HG03108 (cell line): ENCODE measurements around the gene ARHGEF6.
"Not testable (repeated sequence)": the region's sequence is repeated elsewhere in the genome, so short reads cannot be mapped to it uniquely, and the experiment has no call there.

Source experiments
- ATAC-seq: cut with Tn5 transposase; IDR thresholded peaks from one replicate; pipeline ENCODE4 v1.9.1; 2021; ENCODE audit warnings: moderate library complexity; ENCODE audit not compliant: unreplicated experiment

Gene ARHGEF6, protein sequence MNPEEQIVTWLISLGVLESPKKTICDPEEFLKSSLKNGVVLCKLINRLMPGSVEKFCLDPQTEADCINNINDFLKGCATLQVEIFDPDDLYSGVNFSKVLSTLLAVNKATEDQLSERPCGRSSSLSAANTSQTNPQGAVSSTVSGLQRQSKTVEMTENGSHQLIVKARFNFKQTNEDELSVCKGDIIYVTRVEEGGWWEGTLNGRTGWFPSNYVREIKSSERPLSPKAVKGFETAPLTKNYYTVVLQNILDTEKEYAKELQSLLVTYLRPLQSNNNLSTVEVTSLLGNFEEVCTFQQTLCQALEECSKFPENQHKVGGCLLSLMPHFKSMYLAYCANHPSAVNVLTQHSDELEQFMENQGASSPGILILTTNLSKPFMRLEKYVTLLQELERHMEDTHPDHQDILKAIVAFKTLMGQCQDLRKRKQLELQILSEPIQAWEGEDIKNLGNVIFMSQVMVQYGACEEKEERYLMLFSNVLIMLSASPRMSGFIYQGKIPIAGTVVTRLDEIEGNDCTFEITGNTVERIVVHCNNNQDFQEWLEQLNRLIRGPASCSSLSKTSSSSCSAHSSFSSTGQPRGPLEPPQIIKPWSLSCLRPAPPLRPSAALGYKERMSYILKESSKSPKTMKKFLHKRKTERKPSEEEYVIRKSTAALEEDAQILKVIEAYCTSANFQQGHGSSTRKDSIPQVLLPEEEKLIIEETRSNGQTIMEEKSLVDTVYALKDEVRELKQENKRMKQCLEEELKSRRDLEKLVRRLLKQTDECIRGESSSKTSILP

DNA sequence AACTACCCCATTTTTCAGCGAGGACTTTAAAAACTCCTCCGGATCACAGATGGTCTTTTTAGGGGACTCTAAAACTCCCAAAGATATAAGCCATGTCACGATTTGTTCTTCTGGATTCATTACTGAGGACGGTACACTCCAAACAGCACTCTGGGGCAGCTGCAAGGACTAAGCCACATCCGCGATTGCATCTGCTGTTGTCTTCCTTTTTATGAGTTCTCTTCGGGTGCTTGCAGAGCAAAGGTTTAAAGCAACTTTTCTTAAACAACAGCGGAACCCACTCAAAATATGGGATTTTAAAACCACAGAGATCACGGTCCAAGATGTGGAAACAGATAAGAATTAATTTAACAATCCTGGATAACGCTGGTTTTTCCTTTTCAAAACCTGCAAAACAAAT lies at the start of gene ARHGEF6:
ARHGEF6 (minus strand) TSS at position 170 of the 400 bp plus-strand sequence; CDS start at position 120, 50 bp downstream.
- ATAC-seq = no peak

DNA sequence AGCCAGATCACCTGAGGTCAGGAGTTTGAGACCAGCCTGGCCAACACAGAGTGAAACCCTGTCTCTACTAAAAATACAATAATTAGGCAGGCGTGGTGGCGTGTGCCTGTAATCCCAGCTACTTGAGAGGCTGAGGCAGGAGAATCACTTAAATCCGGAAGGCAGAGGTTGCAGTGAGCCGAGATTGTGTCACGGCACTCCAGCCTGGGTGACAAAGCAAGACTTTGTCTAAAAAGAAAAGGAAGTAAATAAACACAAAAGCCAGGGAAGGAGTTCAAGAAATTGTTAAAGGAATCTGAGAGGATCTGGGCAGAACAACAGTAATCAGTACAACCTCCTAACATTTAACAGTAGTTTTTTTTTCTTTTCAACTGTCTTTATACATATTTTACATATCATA lies 48.7 kb upstream of the ARHGEF6 start:
- ATAC-seq = no peak

DNA sequence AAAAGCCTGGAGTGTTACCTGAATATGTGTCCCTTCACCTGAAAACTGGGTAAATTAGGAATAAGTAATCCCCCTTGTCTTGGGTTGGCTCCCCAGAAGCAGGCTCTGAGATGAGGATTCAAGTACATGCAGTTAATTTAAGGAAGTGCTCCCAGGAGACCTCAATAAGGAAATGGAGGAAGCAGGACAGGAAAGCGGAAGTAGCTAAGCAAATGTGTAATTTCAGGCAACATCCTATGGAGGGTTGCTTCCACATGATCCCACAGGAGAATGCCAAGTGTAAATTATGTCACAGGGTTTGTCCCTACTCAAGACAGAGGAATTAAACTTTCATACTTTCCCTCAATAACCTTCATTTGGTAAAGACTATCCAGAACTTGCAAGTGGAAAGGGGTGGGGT lies 48.1 kb upstream of the ARHGEF6 start:
- no peak for ATAC-seq

DNA sequence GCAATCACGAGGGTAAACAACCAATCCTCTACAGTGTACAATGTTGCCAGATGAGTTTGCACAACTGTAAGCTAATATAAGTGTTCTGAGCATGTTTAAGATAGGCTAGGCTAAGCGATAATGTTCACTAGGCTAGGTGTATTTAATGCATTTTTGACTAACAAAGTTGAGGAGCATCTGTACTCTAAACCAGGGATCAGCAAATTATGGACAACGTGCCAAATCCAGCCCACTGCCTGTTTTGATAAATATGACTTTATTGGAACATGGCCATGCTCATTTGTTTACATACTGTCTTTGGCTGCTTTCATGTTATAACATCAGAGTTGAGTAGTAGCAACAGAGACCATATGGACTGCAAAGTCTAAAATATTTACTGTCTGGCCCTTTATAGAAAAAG lies 46.3 kb upstream of the ARHGEF6 start:
- ATAC-seq = no peak

DNA sequence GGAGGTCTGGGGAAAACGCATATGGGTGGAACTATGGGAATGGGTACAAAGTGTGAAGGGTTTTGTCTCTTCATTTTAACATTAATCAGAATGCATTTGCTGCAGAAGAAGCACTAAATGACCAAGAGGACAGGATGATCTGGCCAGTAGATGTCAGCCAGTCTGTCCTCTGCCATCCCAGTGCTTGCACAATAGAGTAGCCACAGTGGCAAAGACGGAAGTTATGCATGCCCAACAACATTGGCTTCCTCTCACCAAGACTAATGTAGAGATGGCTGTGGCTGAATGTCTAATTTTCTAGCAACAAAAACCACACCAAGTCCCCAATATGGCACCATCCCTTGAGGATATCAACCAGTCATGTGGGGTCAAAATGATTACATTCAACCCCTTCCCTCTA lies 45.0 kb upstream of the ARHGEF6 start:
- no peak for ATAC-seq

DNA sequence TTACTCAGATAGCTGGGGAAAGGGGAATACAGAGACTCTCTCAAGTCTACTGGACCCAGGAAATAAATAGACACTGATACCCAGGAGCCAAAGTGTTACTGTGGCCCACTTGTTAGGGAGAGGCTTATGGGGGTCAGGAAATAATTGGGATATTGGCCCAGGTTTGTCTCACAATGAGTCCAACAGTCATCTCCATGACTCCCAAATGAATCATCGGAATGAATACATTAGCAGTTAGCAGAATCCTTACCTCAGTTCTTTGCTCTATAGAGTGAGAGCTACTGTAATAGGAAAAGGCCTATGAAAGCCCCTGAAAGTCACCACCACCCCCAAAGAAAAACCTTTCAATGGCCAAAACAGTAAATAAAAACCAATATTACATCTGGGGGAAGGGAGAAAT lies 42.4 kb upstream of the ARHGEF6 start:
- ATAC-seq = no peak

DNA sequence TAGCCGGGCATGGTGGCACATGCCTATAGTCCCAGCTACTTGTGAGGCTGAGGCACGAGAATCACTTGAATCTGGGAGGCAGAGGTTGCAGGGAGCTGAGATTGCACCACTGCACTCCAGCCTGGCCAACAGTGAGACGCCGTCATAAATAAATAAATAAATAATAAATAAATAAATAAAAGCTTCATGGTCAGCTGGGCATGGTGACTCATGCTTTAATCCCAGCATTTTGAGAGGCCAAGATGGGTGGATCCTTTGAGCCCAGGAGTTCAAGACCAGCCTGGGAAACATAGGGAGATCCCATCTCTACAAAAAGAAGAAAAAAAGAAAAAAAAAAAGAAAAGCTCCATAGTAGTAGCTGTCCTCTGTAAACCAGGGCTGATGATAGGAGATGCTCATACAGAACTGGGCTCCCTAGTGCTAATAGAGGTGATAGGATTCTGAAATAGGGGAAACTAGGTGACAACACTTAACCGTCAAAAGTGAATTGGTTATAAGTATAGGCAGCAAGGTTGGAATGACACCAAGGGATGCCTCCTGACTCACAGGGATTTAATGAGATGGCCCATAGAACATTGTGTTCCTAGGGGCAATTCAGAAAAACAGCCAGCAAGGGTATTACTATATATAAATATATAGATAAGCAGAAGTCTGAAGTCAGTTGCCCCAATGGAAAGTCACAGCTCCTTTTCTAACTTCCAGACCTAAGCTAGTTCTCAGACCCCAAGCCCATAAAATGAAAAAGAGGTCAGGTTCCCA lies 41.8 kb upstream of the ARHGEF6 start:
- ATAC-seq = no peak

DNA sequence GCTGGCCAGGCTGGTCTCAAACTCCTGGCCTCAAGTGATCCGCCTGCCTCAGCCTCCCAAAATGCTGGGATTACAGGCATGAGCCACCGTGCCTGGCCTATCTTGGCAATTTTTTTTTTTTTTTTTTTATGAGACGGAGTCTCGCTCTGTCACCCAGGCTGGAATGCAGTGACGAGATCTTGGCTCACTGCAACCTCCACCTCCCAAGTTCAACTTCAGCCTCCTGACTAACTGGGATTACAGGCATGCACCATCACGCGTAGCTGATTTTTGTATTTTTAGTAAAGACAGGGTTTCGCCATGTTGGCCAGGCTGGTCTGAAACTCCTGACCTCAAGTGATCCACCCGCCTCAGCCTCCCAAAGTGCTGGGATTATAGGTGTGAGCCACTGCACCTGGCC lies 39.0 kb upstream of the ARHGEF6 start:
- not testable (repeated sequence) for ATAC-seq

DNA sequence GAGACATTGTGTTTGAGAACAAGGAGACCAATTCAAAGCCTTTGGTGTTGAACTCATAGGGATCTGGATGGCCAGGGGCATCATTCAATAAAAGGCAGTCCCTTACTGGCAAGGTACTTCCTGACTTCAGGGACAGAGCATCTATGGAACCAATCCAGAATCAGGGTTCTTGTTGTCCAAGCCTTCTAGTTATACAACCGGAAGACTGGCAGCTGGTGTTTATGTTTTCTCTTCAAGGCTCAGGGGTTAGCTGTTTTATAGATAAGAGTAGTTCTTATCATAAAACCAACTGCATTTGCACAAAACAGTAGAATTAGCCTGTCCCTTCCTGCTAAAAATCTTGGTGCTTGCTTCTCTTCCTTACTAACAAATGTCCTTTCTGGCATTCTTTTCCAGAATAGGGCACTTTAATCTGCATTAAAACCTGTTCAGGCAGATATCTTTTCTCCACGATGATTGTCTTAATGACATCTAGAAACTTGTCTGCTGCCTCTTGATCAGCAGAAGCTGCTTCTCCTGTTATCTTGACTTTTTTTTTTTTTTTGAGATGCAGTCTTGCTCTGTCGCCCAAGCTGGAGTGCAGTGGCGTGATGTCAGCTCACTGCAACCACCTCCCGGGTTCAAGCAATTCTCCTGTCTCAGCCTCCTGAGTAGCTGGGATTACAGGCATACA lies 38.4 kb upstream of the ARHGEF6 start:
- ATAC-seq = no peak

DNA sequence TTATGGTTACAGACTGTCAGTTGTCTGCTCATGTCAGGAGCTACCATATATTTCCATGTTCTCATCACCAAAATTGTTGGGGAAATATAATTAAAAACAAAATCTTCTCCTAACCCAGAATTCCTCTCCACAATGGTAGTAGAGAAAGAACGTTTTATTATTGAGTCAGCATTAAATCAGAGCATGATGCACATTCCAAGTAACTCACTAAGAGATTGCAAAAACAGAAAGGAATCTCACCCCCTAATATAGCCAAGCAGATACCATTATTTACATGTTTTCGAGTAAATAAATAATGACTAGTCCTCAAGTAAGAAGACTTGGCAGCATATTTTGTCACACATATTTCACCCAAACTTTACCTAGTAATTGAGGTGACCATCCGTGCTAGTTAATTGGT lies 36.2 kb upstream of the ARHGEF6 start:
- ATAC-seq = no peak

DNA sequence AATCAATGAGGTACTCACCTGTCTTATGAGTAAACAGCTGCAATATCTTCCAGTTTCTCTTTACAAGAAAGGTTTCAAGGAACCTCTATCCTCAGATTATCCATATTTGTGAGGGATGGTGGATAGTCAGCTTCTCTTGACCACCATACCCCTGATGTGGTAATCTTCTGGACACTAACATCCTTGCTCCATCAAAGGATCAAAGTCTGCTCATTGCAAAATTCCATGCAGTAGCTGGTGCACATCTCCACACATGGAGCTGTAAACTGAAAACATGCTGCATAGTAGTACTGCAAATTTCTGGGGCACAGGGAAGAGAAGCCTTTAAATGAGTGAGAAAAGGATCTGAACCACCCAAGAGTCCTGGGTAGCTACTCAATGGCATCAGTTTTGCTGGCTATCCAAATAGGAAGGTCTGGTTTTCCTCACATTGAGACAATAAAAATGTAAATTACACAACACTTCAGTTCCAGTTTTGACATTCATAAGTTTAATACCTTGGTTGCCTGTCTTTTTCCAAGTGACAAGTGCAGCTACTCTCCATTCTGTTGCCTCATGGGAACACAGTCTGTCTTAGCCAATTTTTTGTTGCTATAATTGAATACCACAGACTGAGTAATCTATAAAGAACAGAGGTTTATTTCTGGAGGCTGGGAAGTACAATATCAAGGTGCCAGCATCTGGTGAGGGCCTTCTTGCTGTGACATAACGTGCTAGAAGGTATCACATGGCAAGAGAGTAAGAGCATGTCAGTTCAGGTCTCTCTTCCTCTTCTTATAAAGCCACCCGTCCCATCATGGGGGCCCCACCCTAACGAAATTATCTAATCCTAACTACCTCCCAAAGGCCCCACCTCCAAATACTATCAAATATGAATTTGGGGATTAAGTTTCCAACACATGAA lies 34.4 kb upstream of the ARHGEF6 start:
- no peak for ATAC-seq

DNA sequence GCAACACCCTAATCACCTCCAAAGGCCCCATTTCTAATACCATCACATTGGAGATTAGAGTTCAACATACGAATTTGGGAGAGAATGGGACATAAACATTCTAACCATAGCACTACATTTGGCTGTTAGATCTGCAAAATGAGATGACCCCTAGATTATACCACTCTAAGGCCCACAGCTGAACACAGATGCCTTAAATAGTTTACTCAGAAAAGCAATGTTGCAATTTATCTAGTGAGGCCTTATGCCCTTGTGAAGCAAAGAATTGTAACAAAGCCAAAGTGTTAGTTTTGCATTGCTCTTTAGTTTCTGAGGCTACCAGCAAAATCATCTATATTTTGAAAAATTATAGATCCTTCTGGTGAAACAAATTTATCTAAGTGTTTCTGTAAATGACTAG lies 31.6 kb upstream of the ARHGEF6 start:
- no peak for ATAC-seq

DNA sequence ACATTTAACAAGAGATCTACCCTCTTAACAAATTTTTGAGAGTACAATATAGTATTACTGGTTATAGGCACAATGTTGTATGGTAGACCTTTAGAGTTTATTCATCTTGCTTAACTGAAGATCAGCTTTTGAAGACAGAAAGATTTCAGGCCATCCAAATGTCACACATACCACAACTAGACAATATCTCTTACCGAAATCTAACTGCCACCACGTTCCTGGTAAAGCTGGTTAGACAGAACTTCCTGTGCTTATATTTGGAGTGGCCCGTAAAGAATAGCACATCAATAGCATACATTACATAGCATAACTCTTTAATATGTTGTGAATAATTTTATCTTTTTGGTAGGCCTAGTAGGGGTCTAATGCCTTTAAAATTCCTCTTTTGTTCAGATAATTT lies 29.8 kb upstream of the ARHGEF6 start:
- no peak for ATAC-seq

DNA sequence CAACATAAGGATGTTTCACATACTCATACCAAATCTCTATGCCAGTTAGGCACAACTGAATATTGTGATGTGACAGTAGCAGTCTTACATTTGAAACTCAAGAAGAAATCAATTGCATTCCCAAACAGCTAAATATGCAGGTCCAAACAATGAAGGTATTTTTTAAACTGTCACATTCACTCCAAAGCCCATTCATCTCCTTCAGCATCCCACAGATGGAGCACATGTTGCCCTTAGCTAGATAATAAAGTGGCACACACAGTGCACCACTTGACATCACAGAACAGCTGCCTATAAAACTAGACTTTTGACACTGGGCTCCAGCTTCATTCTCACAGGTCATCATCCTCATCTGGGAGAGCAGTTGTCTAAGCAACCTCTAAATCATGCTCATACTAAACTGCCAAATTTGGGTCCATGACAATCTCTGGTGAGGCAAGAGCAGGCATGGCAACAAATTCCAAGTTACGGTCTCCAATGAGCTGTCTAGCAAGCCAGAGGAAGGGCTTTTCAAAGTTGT lies 26.2 kb upstream of the ARHGEF6 start:
- ATAC-seq = no peak

DNA sequence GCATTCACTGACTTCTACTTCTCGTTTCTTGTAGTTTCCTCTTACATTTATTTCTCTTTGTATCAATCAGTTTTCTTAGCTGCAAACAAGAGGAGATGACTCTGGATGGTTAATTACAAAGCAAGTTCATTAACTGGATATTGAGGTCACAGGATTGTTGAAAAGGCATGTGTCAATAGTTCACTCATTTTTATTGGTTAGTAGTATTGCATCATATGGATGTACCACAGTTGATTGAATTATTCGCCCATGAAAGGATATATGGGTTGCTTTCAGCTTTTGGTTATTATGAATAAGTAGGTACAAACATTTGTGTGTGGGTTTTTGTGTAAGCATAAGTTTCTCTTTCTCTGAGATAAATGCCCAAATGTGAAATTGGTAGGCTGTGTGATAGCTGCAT lies 21.8 kb upstream of the ARHGEF6 start:
- no peak for ATAC-seq

DNA sequence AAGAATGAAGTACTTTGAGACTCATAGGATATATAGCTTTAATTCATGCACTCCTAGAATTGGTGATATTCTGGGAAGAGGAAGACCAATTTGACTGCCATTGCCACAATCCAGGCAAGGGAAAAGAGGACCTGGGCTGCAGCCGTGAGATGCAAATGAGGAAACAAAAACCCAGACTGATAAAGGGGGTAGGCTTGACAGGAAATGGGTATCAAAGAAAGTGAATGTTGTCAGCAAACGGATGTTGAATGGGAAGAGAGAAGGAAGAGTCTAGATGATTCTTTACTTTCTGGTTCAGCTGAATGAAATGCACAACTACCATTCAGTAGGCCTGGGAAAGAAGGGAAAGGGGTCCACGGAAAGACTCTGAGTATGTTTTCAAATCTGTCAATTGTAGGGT lies 17.1 kb upstream of the ARHGEF6 start:
- ATAC-seq = no peak

DNA sequence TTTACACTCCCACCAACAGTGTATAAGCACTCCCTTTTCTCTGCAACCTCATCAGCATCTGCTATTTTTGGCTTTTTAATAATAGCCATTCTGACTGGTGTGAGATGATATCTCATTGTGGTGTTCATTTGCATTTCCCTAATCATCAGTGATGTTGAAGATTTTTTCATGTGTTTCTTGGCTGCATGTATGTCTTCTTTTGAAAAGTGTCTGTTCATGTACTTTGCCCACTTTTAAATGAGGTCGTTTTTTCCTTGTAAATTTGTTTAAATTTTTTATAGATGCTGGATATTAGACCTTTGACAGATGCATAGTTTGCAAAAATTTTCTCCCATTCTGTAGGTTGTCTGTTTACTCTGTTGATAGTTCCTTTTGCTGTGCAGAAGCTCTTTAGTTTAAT lies 14.4 kb upstream of the ARHGEF6 start:
- not testable (repeated sequence) for ATAC-seq

DNA sequence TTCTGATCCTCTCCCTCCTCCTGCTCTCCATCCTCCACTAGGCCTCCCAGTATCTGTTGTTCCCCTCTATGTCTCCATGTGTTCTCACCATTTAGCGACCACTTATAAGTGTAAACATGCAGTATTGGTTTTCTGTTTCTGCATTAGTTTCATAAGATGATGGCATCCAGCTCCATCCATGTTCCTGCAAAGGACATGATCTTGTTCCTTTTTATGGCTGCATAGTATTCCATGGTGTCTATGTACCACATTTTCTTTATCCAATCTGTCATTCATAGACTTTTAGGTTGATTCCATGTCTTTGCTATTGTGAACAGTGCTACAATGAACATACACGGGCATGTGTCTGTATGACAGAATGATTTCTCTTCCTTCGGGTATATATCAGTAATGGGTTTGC lies 13.9 kb upstream of the ARHGEF6 start:
- not testable (repeated sequence) for ATAC-seq

DNA sequence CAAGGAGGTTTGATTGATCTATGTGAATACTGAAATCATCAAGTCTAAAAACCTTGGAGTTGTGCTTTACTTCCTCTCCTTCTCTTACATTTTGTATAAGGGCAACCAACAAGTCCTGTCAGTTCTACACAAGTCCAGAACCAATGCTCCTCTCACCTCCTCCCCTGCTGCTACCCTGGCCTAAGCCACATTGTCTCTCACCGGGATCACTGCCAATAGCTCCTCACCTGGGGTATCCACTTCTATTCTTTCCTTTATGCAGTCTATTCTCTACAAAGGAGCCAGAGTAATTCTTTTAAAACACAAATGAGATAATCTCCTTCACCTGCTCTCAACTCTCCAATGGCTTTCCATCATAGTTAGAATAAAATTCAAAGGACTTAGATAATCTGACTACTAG lies 13.3 kb upstream of the ARHGEF6 start:
- no peak for ATAC-seq

DNA sequence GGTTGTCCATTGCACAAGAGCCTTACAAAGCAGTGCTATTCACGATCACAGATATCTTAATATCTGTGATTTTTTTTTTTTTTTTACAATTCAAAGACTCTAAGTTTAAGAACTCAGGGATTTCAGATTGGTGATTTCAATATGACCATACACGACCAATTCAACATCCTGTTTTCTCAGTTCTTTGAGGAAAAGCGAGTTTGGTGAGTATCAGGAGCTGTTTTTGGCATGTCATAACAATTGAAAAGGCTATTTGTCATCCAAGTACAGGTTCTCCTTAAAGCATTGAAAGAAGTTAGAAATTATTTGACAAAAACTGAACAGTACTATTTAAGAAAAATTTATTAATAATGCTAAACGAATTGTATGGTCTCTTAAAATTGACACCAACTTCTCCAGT lies 9.1 kb upstream of the ARHGEF6 start:
- no peak for ATAC-seq
